ENCODE measurements around the gene DHX9.

Gene DHX9

DNA sequence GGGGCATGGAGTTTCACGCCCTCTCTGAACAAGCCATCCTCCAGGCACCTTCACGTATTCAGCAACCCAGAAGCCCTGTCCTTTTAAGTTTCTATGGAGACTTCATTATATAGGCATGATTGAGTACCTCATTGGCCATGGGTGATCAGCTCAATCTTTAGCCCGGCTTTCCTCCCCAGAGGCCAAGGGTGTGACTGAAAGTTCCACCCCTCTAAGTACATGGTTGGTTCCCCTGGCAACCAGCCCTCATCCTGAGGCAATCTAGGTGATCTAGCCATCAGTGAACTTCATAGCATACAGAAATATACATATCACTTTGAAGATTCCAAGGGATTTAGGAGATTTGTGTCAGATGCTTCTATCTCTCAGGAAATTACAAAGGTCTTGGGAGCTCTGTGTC is 21.3 kb upstream of the DHX9 start:
- no peak overlapping the region for H3K4me3 ChIP-seq (ENCODE audit: low read length)
- TF ChIP-seq, protein P1, sequence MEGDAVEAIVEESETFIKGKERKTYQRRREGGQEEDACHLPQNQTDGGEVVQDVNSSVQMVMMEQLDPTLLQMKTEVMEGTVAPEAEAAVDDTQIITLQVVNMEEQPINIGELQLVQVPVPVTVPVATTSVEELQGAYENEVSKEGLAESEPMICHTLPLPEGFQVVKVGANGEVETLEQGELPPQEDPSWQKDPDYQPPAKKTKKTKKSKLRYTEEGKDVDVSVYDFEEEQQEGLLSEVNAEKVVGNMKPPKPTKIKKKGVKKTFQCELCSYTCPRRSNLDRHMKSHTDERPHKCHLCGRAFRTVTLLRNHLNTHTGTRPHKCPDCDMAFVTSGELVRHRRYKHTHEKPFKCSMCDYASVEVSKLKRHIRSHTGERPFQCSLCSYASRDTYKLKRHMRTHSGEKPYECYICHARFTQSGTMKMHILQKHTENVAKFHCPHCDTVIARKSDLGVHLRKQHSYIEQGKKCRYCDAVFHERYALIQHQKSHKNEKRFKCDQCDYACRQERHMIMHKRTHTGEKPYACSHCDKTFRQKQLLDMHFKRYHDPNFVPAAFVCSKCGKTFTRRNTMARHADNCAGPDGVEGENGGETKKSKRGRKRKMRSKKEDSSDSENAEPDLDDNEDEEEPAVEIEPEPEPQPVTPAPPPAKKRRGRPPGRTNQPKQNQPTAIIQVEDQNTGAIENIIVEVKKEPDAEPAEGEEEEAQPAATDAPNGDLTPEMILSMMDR (conservative IDR thresholded peaks at IDR 0.05; ENCODE audit: low read length): no peak
- DNase-seq (ENCODE audit: low read depth): no peak

DNA sequence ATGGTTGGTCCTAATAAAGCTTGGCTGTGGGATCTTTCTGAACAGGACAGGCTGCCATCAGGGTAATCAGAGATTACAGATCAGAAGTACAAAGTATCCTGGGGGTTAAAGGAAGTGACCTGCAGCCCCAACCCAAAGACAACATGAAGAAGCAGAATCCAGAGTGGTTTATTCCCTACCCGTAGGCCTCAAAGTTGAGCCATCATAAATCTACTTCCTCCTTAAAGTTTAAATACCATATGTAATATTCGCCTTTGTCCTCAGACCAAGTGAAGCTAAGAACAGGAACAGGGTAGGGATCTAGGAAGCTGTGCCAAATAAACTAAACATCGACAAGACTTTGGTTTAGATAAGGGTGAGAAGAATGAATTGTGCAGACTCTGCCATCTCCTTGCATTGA is 15.9 kb upstream of the DHX9 start:
- DNase-seq (ENCODE audit: low read depth): no peak
- no peak overlapping the region for H3K4me3 ChIP-seq (ENCODE audit: low read length)
- TF ChIP-seq, protein P1 (conservative IDR thresholded peaks at IDR 0.05; ENCODE audit: low read length): no peak

DNA sequence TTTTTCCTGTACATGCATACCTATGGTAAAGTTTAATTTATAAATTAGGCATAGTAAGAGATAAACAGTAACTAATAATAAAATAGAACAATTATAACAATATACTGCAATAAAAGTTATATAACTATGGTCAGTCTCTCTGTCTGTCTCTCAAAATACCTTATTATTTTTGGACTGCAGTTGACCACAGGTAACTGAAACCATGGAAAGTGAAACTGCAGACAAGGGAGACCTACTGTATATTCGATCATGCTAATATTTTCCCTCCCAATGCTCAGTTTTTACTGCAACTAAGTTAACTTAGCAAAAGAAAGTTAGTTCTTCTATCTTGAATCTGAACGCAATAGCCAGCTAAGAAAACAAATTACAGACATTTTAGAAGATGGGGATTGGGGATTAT is 12.3 kb upstream of the DHX9 start:
- no peak overlapping the region for H3K4me3 ChIP-seq (ENCODE audit: low read length)
- DNase-seq (ENCODE audit: low read depth): no peak
- TF ChIP-seq, protein P1 (conservative IDR thresholded peaks at IDR 0.05; ENCODE audit: low read length): no peak

DNA sequence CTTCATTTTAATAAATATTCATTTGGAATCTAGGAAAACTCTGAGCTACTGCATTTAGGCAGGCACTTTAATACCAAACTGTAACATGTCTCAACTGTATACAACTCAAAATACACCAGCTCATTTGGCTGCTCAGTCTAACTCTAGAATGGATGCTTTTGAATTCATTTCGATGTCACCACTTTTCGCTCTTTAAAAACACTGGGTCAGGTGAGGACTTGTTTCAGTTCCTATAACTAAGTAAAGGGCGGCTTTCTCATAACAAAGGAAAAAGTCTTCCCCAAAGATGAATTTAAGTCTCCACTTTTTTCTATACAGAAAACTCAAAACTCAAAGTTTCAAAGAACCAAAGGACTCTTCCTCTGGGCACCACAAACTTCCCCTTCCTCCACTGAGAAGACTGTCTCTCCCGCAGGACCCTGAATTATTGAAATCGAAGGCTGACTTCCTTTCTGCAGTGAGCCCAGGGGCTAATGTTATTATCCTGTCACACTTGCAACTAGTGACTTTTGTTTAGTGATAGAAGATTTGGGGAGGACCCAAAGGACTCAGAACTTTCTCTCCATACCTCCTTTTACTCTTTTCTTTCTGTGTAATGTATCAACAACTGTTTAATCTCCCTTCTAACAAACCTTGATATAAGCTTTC is 9.7 kb upstream of the DHX9 start:
- H3K4me3 ChIP-seq (ENCODE audit: low read length): no peak overlapping the region
- TF ChIP-seq, protein P1 (conservative IDR thresholded peaks at IDR 0.05; ENCODE audit: low read length): no peak
- DNase-seq (ENCODE audit: low read depth): no peak

DNA sequence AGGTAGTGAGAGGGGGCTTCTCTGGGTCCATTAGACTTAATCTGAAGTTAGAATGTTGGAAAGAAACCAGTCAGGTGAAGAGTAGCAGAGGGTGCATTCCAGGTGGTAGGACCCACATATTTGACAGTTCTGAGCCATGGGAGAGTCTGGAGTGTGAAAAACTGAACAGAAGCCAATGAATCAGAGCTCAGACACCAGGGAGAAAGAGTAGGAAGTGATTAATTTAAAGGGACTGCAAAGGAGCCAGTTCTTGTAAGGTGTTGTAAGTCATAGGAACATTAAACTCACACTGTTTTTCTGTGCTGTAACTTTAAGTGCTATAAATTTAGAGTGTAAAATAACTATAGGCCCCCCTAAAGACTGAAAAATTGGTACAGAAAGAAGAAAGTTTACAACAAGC is 5.9 kb upstream of the DHX9 start:
- DNase-seq (ENCODE audit: low read depth): no peak
- H3K4me3 ChIP-seq (ENCODE audit: low read length): no peak overlapping the region
- TF ChIP-seq, protein P1 (conservative IDR thresholded peaks at IDR 0.05; ENCODE audit: low read length): no peak

DNA sequence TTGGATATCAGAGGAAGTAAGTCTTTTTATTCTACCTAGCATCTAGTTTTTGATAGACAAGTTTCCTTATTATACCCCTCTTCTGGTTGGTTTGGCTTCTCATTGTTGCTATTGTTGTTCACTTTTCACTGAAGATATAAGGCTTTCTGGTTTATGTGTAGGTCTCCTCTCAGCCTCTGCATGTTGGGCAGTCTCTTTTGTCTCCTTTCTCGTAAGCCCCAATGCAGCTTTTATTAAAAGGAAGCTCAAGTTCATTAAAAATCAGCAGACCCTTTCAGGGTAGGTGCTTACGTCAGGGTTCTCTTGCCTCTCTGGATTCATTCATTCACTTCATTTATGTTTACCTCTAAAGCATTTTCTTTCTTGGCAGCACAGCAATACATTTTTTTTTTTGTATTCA is 4.8 kb upstream of the DHX9 start:
- TF ChIP-seq, protein P1 (conservative IDR thresholded peaks at IDR 0.05; ENCODE audit: low read length): no peak
- no peak overlapping the region for H3K4me3 ChIP-seq (ENCODE audit: low read length)
- DNase-seq (ENCODE audit: low read depth): no peak

DNA sequence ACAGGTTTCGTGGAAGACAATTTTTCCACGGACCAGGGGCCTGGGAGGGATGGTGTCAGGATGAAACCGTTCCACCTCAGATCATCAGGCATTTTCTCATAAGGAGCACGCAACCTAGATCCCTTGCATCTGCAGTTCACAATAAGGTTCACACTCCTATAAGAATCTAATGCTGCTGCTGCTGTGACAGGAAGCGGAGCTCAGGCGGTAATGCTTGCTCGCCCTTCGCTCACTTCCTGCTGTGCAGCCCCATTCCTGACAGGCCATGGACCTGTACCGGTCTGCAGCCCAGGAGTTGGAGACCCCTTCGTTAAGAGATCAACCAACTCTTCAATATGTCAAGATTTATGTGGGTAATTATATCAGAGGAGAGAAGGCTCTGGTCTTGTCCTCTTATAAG is 3.3 kb upstream of the DHX9 start:
- TF ChIP-seq, protein P1 (conservative IDR thresholded peaks at IDR 0.05; ENCODE audit: low read length): no peak
- DNase-seq (ENCODE audit: low read depth): no peak

More for the DNA sequence above, 3.3 kb upstream of the DHX9 start:
- no peak overlapping the region for H3K4me3 ChIP-seq (ENCODE audit: low read length)

Data from AG10803 (cell line).